Middle frontal gyrus (tissue), 1 donor: ENCODE data around the gene AMOTL2.

Experiments
- DNase-seq: peaks from one replicate; pipeline ENCODE4 v3.0.0-alpha.2; 2015; ENCODE audit warnings: low spot score; ENCODE audit errors: extremely low spot score

Gene AMOTL2

DNA sequence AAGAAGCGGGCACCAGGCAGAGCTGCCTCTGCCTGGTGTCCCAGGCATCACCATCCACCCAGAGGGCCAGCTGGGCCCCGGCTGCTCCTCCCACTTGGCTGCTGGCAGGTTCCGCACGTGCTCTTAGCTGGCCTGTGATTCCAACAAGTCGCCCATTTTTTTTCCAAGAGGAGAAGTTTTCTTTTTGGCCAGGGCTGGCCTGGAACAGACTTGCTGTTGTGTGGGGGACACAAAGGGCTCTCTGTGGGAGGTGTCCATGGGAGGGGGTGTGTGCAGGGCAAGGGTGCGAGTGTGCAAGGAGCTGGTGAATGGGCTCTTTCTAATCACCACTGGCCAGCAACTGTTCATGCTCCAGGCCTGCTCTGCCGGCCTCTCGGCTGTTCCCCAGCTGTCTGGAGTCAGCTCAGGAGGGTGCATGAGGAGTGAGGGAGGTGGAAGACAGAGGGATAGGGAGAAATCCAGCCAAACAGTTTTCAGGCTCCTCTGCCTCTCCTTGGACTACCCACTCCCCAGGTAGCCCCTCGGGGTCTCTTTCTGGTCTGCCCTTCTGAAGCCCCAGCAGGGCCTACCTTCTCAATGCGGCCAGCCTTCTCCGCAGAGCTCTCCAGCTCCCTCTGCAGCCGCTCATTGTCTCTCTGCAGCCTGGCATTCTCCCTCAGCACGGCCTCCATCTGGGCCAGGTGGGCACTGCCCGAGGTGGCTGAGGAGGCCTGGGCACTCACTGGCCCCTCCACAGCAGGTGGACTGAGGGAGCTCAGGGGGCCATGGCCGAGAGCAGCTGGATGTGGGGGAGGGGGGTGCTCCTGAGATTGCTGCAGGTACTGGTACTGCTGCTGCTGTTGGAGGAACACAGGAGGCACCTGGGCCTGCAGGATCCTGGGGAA lies 7.1 kb downstream of the AMOTL2 start:
- DNase-seq = peak; percentile 86

DNA sequence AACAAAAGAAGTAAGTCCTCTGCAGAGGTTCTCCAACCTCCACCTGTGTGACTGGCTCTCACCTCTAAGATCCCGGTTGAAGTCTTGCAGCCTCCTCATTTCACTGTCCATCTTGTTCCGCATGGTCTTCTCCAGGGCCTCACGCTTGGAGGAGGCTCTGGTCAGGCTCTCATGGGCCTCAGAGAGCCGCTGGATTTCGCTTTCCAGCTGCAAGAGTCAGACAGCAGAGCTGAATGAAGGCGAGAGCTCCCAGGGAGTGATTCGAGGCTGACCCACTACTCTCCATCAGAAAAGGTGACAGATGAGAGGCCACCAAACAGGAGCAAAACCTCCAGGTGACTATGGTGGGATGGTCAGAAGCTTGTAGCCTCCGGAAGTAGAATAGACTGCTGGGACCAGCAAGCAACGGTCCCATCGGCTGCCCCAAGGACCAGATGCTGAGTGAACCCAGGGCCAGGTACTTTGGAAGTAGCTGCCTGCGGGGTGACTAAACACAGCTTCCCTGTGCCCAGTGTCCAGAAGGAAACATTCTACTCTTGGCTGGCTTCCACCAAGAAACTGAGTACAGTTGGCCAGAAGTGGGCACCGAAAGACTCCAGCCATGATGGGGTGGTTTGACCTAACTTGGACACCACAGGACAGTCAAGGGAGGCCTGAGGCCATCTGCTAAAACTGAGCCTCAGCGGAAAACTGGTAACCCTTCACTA lies 7.9 kb downstream of the AMOTL2 start:
- no peak for DNase-seq

DNA sequence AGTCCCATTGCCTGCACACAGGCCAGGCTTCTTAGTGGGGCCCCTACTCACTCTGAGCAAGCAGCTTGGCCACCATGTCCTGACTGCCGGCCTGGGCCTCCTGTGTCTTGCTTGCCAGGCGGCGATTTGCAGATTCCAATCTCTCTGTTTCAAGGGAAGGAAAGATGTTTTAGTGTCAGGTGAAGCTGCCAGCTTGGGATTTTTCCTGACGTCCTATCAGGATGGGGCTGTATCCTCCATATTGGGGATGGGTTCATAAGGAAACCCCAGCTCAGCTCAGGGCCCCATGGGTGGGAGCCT lies 8.5 kb downstream of the AMOTL2 start:
- DNase-seq = no peak

DNA sequence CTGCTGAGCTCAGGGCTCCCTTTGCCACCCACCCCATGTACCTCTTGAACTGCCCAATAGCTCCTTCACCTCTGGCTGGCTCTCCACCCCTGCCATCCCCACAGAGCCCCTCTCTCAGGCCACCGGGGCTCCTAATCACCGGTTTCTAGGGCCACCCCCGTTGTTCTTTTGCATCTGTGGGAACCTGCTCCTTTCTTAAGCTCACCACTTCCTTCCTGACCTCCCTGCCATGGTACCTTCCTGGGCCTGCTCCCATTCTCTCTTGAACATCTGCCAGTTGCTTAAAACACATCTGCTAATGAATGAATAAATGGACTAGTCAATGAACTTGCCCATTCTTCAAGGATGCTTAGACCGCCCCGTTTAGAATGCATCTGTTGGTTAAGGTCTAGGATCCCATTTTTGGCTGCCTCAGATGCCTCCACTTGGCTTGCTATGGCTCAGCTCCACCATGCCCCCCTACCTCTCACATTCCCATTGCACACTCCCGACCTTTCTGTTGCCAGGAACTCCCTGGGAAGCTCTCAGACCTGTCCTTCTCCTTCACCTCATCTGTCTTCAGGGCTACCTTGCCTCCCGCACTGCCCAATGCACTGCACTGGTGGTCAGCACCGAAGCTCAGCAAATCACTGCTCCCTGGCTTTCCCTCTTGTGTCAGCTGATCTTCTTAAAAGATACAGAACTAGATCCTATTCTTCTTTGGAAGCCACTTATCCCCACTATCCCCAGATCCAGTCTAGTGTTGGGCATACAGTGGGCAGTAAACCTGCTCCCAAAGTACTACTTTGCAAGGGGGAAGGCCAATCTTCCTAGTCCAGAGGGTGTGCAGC lies 9.1 kb downstream of the AMOTL2 start:
- DNase-seq = no peak

- DNase-seq = peak; percentile 55
These were observed 9.9 kb downstream of the AMOTL2 start for GRCh38 chr3:134364061-134364935.

- DNase-seq = no peak
These were observed 10.9 kb downstream of the AMOTL2 start for GRCh38 chr3:134363381-134363755.

- no peak for DNase-seq
These were observed 11.4 kb downstream of the AMOTL2 start for GRCh38 chr3:134362670-134363380.

GRCh38 chr3:134362221-134362620 lies 12.0 kb downstream of the AMOTL2 start:
- no peak for DNase-seq

GRCh38 chr3:134361162-134361835 lies 12.9 kb downstream of the AMOTL2 start:
- DNase-seq = no peak

- no peak for DNase-seq
These were observed 14.2 kb downstream of the AMOTL2 start for GRCh38 chr3:134360046-134360445.

- no peak for DNase-seq
These were observed 14.9 kb downstream of the AMOTL2 start for GRCh38 chr3:134359121-134360010.

DNA sequence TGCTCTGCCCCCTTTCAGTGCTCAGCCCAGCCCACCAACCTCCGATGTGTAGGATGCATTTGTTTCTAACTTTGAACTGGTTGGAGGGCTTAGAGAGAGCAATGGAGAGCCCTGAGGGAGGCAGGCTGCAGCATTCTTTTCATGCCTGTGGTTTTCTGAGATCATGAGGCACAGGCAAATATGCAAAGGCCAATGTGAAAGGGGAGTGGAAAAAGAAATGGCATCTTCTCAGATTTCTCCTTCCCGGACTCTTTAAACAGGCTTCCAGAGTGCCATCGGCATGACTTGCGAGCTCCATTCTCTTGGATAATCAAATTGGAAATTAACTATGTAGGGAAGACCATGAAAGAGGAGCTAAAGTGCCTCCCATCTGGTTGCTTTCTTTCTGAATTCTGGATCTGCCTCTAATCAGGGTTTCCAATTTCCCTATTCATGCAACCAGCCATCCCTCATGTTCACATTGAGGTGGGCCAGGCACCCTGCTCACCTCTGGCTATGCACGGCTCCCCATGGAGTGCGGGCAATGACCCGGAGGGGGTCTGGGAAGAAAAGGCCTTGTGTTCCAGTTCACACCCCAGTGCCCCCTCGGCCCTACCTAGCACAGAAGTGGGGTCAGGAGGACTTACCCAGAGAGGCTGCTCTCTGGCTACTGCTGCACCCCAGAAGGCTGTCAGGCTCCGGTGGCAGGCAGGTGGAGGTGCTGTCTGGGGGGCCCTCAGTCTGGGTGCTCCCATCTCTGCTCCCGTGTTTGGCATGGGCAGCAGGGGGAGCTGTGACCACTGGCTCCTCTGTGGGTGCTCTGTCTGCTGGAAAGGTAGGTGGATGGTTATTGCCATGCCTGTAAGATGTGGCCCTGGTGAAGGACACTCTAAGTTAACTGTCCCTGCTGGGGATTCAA lies 16.1 kb downstream of the AMOTL2 start:
- no peak for DNase-seq

DNA sequence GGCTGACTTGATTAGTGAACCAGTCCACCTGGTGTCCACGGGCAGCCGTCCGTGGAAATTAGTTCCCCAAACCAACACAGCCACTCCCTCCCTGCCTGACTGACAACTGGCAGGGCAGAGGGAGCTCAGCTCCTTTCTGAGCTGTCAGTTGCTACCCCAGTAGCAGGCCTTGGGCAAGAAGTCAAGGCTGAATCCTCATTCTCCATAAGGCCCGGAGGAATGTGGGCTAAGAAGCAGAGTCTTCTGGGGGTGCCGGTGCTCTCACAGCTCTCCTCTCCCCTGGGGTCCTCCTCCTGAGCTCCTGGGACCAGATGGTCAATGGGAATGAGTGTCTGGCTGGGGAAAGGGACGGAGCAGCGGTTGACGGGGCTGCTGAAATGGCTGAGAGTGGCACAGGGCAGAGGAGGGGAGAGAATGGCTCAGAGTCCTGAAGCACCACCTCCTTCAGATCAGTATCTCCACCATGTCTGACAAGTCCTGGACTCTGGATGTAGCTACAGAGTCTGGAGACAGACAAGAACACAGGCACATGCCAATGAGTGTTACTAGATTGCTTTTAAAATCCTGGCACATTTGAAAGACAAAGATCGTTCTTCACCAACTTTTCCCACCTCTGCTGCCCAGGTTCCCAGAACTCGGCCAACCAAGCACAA lies 16.9 kb downstream of the AMOTL2 start:
- DNase-seq = no peak

DNA sequence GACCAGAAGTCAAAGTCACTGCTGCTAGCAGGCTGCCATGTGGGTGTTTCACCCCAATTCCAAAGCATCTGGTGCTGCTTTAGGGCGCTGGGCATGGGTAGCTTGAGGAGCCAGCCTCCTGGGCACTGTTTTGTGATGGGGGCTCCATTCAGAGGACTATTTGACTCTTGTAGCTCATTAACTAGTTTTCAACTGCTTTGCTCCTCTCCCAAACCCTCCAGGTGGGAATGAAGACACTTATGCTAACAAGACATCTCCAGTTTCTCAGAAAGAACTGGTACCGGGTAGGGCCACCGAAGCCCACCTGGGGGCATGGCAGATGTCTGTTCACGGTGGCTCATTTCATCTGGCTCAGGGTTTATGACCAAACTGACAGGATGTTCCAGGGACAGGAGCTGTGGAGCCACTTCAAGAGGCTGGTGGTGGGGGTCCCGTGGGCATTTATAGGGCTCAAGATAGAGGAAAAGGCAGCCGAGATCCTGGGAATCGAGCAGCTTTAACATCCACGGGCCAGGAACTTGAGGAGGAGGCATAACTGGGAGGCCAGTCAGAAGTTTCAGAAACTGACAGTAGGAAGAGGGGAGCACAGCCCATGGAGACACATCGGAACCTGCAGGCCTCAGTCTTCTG lies 17.7 kb downstream of the AMOTL2 start:
- no peak for DNase-seq

DNA sequence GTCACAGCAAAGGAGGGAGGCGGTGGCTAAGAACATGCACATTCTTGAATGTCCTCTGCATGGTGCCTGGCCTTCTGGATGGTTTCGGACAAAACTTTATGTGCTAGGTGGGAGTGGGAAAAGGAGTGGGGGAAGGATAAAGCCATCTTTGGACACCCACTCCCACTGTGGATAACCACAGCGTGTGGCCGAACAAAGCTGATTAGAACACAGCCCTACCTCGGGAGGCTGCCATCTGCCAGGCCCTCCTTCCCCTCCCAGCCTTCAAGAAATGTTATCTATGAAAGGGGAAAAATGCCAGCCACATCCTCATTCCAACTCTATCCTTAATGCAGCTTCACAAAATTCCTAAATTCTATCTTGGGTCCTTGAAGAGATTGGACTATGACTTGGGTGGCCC lies 18.8 kb downstream of the AMOTL2 start:
- DNase-seq = no peak

GRCh38 chr3:134354612-134355251 lies 19.5 kb downstream of the AMOTL2 start:
- DNase-seq = no peak
